CD1c-positive myeloid dendritic cell (primary cell): ENCODE data around the gene EIF2S3B.

ENCODE experiments used
- DNase-seq: peaks from one replicate; pipeline ENCODE4 v3.0.0-alpha.2; 2016; ENCODE audit errors: extremely low spot score

The EIF2S3B gene

GRCh38 chr12:10554228-10554755 lies 48.6 kb downstream of the EIF2S3B start:
- no peak for DNase-seq

- DNase-seq, result no peak
These were observed 49.2 kb downstream of the EIF2S3B start for GRCh38 chr12:10554756-10555481.

- DNase-seq, result no peak
These were observed 51.6 kb downstream of the EIF2S3B start for GRCh38 chr12:10557329-10557728.

- no peak for DNase-seq
These were observed 52.1 kb downstream of the EIF2S3B start for GRCh38 chr12:10557766-10558165.
